ENCODE data around the gene COX7A2L.
A peak's percentile ranks its signal among the peaks of the same experiment; 100 is the strongest.

COX7A2L gene

DNA sequence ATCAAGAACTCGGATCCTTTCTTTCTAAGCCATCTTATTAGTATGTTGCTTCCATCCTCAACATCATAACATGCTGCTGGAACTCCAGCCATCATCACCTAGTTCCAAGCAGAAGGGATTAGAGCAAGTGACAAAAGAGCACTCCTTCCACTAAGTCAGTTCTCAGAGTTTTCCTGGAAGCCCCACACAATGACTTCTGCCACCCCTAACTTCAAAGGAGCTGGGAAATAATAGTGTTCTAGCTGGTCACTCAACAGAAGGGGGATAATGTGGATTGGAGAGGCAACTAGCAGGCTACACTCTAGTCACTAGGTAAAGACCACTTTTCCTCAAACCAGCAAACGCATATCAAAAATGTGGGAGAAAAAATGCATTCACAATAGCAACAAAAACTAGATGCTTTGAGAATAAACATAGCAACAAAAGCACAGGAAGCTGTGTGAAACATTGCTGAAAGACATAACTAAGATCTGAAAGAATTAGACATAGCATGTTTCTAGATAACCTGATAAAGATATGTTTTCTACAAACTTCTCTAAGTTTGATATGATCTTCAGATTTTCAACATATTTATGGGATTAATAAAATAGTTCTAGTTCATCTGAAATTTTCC, 39.5 kb downstream of the COX7A2L start:
- DNase-seq (ENCODE audit: low spot score) (no peak), FAIRE-seq (no peak)

DNA sequence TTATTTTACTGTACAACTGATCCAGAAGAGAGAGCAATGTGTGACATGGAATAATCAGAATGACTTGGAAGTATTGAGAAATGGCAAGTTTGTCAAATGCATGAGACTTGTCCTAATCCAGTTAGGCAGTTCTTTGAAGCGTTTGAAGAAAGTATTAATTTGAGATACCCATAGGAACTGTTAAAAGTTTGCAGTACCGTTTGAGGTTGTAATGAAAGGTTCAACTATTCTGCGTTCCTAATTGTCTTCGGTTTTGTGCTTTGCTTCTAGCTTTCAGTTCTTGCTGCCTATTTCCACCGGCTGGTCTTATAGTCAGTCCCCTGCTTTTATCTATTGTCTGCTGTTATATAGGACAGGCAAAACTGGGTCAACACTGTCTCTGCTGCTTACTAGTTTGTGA, 41.8 kb downstream of the COX7A2L start:
- DNase-seq (ENCODE audit: low spot score) (no peak), FAIRE-seq (no peak)

GRCh38 chr2:42317945-42318344, 43.1 kb downstream of the COX7A2L start:
- no peak for FAIRE-seq
- DNase-seq (ENCODE audit: low spot score): no peak

GRCh38 chr2:42317486-42317885, 43.5 kb downstream of the COX7A2L start:
- FAIRE-seq: no peak
- DNase-seq (ENCODE audit: low spot score): no peak

DNA sequence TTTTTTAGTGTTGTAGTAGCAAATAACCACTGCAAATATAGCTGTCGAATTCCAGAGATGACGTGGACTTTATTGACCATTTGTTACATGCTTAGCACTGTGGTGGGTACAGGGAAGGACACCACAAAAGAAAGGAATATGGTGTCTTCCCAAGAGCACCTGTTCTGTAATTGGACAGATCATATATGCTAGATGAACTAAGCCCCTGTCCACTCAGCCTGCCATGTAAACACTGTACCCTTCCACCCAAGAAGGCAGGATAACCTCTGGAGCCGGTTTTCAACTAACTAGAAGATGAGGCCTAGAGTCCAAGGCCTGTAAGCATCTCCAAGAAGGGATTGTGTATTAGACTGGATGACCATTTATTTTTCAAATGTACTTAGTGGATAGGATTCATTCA, 44.1 kb downstream of the COX7A2L start:
- FAIRE-seq: no peak
- DNase-seq (ENCODE audit: low spot score): no peak

DNA sequence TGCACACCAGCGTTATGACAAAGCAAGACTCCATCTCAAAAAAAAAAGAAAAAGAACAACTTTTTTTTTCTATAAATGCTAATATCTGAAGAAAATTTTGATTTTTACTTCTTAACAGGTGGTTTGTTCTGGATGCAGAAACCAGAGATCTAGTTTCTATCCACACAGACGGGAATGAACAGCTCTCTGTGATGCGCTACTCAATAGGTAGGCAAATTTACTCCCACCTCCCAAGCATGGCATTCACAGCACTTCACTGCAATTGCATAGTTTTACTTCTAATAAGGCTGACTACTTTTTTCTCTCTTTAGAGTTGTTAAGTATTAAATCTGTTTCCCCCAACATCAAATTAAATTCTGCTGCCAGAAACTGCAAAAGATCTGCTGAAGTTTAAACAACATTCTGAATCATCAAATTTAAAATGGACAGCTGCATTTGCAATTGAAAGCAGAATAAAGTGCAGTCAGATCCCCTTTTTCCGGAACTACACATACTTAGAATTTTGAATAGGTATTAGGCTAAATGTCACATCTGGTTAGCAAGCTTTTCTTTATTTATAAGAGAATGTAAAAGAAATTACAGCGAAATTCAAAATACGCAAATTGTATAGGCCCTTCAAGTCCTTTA, 45.1 kb downstream of the COX7A2L start:
- no peak for FAIRE-seq
- no peak for DNase-seq (ENCODE audit: low spot score)

GRCh38 chr2:42314892-42315468, 46.0 kb downstream of the COX7A2L start:
- FAIRE-seq (peak; percentile 18), DNase-seq (ENCODE audit: low spot score) (peak; percentile 67)

- no peak for DNase-seq (ENCODE audit: low spot score)
- FAIRE-seq: no peak
Observed at GRCh38 chr2:42312106-42312505, 48.9 kb downstream of the COX7A2L start.

GRCh38 chr2:42310007-42310515, 51.0 kb downstream of the COX7A2L start:
- DNase-seq (ENCODE audit: low spot score) (no peak), FAIRE-seq (no peak)

DNA sequence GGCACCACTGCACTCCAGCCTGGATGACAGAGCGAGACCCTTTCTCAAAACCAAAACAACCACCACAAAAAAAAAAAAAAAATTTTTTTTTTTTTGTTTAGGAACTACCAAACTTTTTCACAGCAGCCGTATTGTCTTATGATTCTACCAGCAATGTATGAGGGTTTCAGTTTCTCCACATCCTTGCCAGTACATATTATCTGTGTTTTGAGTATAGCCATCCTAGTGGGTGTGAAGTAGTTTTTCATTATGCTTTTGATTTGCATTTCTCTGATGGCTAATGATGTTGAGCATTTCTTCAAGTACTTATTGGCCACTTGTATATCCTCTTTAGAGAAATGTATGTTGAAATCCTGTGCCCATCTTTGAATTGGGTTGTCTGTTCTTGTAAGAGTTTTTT, 51.7 kb downstream of the COX7A2L start:
- FAIRE-seq (no peak), DNase-seq (ENCODE audit: low spot score) (no peak)

DNA sequence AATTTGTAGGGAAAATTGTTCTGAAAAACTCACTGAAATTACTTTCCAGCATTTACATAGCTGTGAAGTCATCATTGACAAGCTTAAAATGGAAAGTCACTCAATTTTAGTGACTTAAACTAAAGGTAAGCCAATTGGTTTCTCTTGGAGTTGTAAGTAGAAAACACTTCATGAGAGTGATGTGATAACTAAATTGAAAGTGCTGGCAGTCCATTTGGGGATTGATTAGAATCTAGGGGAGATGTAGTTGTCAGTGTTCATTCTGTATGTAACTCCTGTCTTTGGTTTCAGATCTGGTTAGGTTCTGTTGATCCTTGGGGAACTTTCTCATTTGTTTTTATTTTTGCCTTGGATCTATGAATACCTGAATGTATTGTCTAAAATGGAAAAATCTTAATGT, 53.8 kb downstream of the COX7A2L start:
- DNase-seq (ENCODE audit: low spot score) (no peak), FAIRE-seq (no peak)

- FAIRE-seq (no peak), DNase-seq (ENCODE audit: low spot score) (no peak)
Observed at GRCh38 chr2:42304059-42304713, 56.8 kb downstream of the COX7A2L start.

GRCh38 chr2:42303252-42303651, 57.8 kb downstream of the COX7A2L start:
- no peak for FAIRE-seq
- DNase-seq (ENCODE audit: low spot score): no peak

GRCh38 chr2:42300527-42300926, 60.5 kb downstream of the COX7A2L start:
- no peak for DNase-seq (ENCODE audit: low spot score)
- FAIRE-seq: no peak
